Lower leg skin (tissue), 4 donors: ENCODE results near the gene TRIM71. TPM values are rescaled to one million over a fixed set of nuclear protein-coding genes. Genes with fewer than 3 reads are reported as not detected.

ENCODE experiments used
- DNase-seq, 2 donors: peaks; one replicate each; pipeline ENCODE4 v3.0.0-alpha.2; 2019; ENCODE audit warnings: low spot score in 2 of 2
- H3K4me3 ChIP-seq: fragments of 200-600 bp; sonication (generic); 2 replicates; pipeline ENCODE4 v1.5.1; 2017; ENCODE audit warnings: mild to moderate bottlenecking, low read depth; ENCODE audit not compliant: poor library complexity, severe bottlenecking
- POLR2A ChIP-seq, 2 donors: fragments of 450-650 bp; IDR thresholded peaks; one replicate each; pipeline ENCODE4 v1.6.1; 2016 to 2017; ENCODE audit warnings: antibody characterized with exemption in 2 of 2, mild to moderate bottlenecking in 1 of 2, moderate library complexity in 1 of 2
- WGBS, 2 donors: methylation state at CpG; one replicate each; pipeline ENCODE4 v1.1.5; 2018; 5-methylcytosine and 5-hydroxymethylcytosine counted together
- intact Hi-C: fragments of 100-400 bp; cut with DNase I; formaldehyde crosslinking; loops from one replicate; pipeline ENCODE4 v1.15.0; 2023; ENCODE audit warnings: low total_unique reads
- total RNA-seq, 4 donors: library from RNA; depleted of rRNA; stranded (reverse); fragments of >200 nt; gene quantifications; one replicate each; pipeline ENCODE4 v1.1.0, GENCODE V29; 2016
- TF ChIP-seq, protein P1 (sequence below), 3 donors: fragments of 450-650 bp; IDR thresholded peaks; one replicate each; pipeline ENCODE4 v1.5.1; 2016; ENCODE audit warnings: antibody characterized with exemption in 3 of 3, mild to moderate bottlenecking in 3 of 3, moderate library complexity in 2 of 3

The TRIM71 gene
- total RNA-seq, 4 donors from 2014 or later: 0.03 TPM; not detected in 3

DNA sequence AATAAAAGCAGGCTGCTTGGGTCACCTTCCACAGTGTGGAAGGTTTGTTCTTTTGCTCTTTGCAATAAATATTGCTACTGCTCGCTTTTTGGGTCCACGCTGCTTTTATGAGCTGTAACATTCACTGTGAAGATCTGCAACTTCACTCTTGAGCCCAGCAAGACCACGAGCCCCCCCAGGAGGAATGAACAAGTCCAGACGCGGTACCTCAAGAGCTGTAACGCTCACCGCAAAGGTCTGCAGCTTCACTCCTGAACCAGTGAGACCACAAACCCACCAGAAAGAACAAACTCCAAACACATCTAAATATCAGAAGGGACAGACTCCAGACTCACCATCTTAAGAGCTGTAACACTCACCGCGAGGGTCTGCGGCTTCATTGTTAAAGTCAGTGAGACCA is 86.2 kb downstream of the TRIM71 start:
- no peak for TF ChIP-seq POLR2A (IDR thresholded peaks at IDR 0.05)
- H3K4me3 ChIP-seq: no peak overlapping the region
- no peak for DNase-seq
- intact Hi-C loops: no loop called here
- WGBS, 2 donors: 95% methylated on average over 10 of the region's 10 CpGs

- intact Hi-C loops: no loop called here
- DNase-seq: no peak
- 93 to 95% methylated on average over 3 of the region's 3 CpGs for WGBS, 2 donors
- no peak overlapping the region for H3K4me3 ChIP-seq
- no peak for TF ChIP-seq POLR2A (IDR thresholded peaks at IDR 0.05)
- TF ChIP-seq, protein P1, sequence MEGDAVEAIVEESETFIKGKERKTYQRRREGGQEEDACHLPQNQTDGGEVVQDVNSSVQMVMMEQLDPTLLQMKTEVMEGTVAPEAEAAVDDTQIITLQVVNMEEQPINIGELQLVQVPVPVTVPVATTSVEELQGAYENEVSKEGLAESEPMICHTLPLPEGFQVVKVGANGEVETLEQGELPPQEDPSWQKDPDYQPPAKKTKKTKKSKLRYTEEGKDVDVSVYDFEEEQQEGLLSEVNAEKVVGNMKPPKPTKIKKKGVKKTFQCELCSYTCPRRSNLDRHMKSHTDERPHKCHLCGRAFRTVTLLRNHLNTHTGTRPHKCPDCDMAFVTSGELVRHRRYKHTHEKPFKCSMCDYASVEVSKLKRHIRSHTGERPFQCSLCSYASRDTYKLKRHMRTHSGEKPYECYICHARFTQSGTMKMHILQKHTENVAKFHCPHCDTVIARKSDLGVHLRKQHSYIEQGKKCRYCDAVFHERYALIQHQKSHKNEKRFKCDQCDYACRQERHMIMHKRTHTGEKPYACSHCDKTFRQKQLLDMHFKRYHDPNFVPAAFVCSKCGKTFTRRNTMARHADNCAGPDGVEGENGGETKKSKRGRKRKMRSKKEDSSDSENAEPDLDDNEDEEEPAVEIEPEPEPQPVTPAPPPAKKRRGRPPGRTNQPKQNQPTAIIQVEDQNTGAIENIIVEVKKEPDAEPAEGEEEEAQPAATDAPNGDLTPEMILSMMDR (IDR thresholded peaks at IDR 0.05): no peak
Measured at GRCh38 chr3:32909999-32910398, 92.2 kb downstream of the TRIM71 start.

DNA sequence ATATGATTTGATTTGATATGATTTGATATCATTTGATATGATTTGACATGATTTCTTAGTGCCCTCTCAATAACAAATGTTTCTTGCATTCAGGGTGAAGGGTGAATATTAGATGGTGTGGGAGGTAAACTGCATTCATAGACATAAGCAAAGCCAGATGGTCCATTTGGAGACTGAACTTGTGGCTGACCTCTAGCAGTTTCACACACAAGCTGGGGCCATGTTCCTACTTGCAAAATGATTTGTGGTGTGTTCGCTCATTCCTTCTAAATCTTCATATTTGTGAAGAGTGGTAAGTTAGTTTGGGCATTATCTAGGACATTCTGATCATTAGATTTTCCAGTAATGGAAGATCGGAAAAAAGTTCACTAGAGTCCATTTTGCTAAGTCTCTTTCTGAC is 93.2 kb downstream of the TRIM71 start:
- DNase-seq: no peak
- 72 to 78% methylated on average over 2 of the region's 2 CpGs for WGBS, 2 donors
- intact Hi-C loops: no loop called here
- no peak overlapping the region for H3K4me3 ChIP-seq
- TF ChIP-seq POLR2A (IDR thresholded peaks at IDR 0.05): no peak
- TF ChIP-seq, protein P1 (IDR thresholded peaks at IDR 0.05): no peak

DNA sequence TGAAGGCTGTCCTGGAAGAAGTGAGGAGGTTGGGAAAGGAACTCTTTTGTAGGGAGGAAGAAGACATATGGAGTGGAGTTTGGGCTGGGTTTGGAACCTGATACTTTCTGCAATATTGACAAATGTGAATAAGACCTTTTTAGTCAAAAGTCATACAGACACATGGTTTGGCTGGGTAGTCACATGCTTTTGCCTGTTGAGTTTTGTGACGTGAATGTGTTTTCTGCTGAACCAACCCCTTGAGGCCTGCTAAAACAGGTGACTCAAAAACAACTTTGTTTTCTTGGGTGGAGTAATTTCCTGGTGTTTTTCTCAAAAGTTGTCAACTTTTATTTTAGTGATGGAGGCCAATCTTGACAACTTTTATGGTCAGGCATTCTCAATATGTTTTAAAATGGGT is 94.2 kb downstream of the TRIM71 start:
- no peak overlapping the region for H3K4me3 ChIP-seq
- WGBS, 2 donors: 72 to 74% methylated on average over 1 of the region's 1 CpG
- DNase-seq: no peak
- TF ChIP-seq POLR2A (IDR thresholded peaks at IDR 0.05): no peak
- TF ChIP-seq, protein P1 (IDR thresholded peaks at IDR 0.05): no peak
- intact Hi-C loops: no loop called here

GRCh38 chr3:32913790-32914446 is 96.1 kb downstream of the TRIM71 start:
- intact Hi-C loops: no loop called here
- TF ChIP-seq, protein P1 (IDR thresholded peaks at IDR 0.05): no peak
- no peak for TF ChIP-seq POLR2A (IDR thresholded peaks at IDR 0.05)
- DNase-seq: peak; percentile 73 to 90
- H3K4me3 ChIP-seq: no peak overlapping the region
- 23 to 26% methylated on average over 7 of the region's 7 CpGs for WGBS, 2 donors

DNA sequence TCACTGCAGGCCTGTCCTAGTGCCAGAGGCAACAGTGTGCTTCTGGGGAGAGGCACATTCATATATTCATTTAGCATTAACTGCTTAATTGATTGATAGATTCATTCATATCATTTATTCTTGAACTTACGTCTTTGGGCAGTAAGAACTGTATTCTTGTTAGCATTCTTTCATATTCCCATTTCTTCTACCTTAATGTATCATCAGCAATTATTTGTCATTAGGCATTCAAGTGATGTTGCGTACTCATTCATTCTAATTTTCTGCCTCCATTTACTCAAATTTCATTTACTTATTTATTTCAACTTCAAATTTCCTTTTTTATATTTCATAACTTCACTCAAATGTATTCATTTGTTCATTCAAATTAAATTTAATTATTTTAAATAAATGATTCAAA is 102.1 kb downstream of the TRIM71 start:
- H3K4me3 ChIP-seq: no peak overlapping the region
- no peak for TF ChIP-seq POLR2A (IDR thresholded peaks at IDR 0.05)
- TF ChIP-seq, protein P1 (IDR thresholded peaks at IDR 0.05): no peak
- intact Hi-C loops: no loop called here
- 81 to 91% methylated on average over 2 of the region's 2 CpGs for WGBS, 2 donors
- DNase-seq: no peak
